ENCODE data around the gene THAP7.
"Not testable (repeated sequence)": the region's sequence is repeated elsewhere in the genome, so short reads cannot be mapped to it uniquely, and the experiment has no call there.

The THAP7 gene

GRCh38 chr22:21012446-21013407 lies 10.8 kb upstream of the THAP7 start:
- peaks cover 22% of the 10 kb centered on the region for H3K4me1 Mint-ChIP-seq
- no peak for DNase-seq
- no peak overlapping the region for H3K4me3 Mint-ChIP-seq
- no peaks in the 10 kb centered on the region for H3K9me3 Mint-ChIP-seq
- peaks cover 51% of the 10 kb centered on the region for H3K27me3 Mint-ChIP-seq
- CTCF ChIA-PET, result no interaction called here
- H3K36me3 Mint-ChIP-seq, result no peaks in the 10 kb centered on the region
- H3K27ac Mint-ChIP-seq, result no peak overlapping the region

DNA sequence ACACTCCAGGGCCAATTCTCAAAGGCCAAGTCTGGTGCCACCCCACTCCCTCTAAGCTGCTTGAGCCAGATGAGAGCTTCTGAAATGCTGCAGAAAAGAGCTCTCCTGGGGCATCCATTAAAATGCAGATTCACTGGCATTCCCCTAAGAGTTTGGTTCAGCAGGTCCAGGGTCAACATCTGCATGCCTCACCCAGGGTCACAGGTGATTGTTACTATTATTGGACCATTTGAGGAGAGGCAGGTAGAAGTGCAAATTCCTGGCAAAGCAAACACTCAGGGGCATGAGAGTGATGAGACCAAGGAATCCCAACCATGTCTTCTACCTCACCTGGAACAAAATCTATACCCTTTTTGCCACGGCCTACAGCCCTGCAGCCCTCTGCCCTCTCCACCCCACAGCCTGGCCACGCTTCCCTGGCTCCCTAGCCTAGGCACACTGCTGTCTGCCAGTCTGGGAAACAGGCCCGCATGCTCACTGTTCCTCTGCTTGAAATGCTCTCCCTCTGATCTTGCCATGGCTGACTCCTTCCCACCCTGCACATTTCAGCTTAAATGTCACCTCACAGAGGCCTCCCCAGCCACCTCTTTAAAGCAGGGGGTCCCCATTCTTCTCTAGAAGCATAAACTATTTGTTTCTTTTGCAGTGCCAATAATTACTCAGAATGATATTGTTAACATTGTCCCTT lies 8.7 kb upstream of the THAP7 start:
- no peak for DNase-seq
- CTCF ChIA-PET, result no interaction called here
- Mint-ChIP-seq H3K27ac (no peak overlapping the region), H3K27me3 (peaks cover 31% of the 10 kb centered on the region), H3K9me3 (no peaks in the 10 kb centered on the region), H3K4me3 (no peak overlapping the region), H3K4me1 (peaks cover 22% of the 10 kb centered on the region), H3K36me3 (no peaks in the 10 kb centered on the region)

DNA sequence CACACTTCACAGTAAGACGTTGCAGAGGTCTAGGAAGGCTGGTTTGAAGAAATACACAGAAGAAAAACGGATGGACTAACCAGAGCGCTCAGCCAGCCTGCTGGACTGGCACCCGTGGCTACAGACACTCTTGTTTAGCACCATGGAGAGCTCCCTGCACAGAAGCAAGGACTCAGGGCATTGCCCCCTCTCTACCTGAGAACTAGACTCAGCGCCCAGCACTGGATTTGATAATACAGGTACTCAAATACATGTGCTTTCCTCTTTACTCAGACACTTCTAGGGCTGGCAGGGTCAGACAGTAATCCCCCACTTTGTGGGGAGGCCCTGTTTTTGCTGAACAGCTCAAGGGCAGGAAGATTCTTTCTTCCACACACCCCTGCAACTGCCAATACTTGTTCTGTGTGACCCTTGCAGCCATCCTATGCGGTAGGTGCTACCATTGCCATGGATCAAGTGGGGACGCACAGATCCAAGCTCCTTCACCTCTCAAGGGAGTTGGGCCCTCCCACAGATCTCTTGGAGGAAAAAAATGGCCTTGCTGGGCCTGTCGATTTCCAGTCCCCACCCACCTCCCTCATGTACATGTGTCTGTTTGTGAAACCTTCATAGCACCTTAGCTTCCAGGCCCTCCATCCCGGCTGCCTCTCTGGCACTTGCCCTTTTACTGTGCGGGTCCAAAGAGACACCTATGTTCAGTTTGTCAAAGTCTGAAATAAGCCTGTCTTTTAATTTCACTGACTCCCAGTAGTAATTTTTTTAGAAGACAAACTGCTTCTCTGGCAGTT lies 7.9 kb upstream of the THAP7 start:
- CTCF ChIA-PET, result no interaction called here
- peak; percentile 74 for DNase-seq
- H3K27ac Mint-ChIP-seq, result no peak overlapping the region
- H3K36me3 Mint-ChIP-seq, result no peaks in the 10 kb centered on the region
- H3K4me1 Mint-ChIP-seq, result peaks cover 15% of the 10 kb centered on the region
- H3K27me3 Mint-ChIP-seq, result peaks cover 23% of the 10 kb centered on the region
- no peak overlapping the region for H3K4me3 Mint-ChIP-seq
- H3K9me3 Mint-ChIP-seq, result no peaks in the 10 kb centered on the region

DNA sequence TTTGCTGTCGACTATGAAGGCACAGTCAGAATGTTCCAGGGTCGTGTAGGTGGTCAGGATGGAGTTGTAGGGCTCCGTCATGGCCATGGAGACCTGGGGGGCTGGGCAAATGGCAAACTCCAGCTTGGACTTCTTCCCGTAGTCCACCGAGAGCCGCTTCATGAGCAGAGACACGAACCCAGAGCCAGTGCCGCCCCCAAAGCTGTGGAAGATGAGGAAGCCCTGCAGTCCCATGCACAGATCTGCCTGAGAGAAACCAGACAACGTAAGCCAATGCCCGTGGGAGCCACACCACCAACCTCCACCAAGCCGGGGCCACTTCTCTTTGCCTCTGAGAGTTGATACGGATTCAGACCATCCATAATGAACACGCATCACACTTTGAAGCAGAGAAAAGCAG lies 7.3 kb upstream of the THAP7 start:
- H3K36me3 Mint-ChIP-seq, DNase-seq, H3K4me3 Mint-ChIP-seq, CTCF ChIA-PET, H3K27ac Mint-ChIP-seq, H3K4me1 Mint-ChIP-seq, H3K9me3 Mint-ChIP-seq: not testable (repeated sequence)
- peaks cover 17% of the 10 kb centered on the region for H3K27me3 Mint-ChIP-seq

- peaks cover 5% of the 10 kb centered on the region for H3K36me3 Mint-ChIP-seq
- H3K27ac Mint-ChIP-seq, result peak overlapping the region; percentile 96
- no peak for DNase-seq
- H3K4me3 Mint-ChIP-seq, result peak overlapping the region; percentile 94
- H3K9me3 Mint-ChIP-seq, result no peaks in the 10 kb centered on the region
- H3K4me1 Mint-ChIP-seq, result peaks cover 37% of the 10 kb centered on the region
- no peaks in the 10 kb centered on the region for H3K27me3 Mint-ChIP-seq
- CTCF ChIA-PET, result interaction anchor here (0.6 to 1.8 kb wide), 3 partner anchors 18 to 745 kb away, joined by 3 to 6 read pairs (median 4); no protein-coding TSS in a partner anchor
Observed at GRCh38 chr22:21003782-21004181, 1.9 kb upstream of the THAP7 start.

- Mint-ChIP-seq H3K36me3 (peaks cover 15% of the 10 kb centered on the region), H3K9me3 (no peaks in the 10 kb centered on the region), H3K27me3 (no peaks in the 10 kb centered on the region), H3K4me3 (peak overlapping the region; percentile 94), H3K4me1 (peaks cover 39% of the 10 kb centered on the region), H3K27ac (peak overlapping the region; percentile 96)
- no peak for DNase-seq
- CTCF ChIA-PET, result interaction anchor here (1.0 to 2.8 kb wide), 3 partner anchors 15 to 115 kb away, joined by 4 to 8 read pairs (median 4); partner anchors contain the start of gene LZTR1
Observed at GRCh38 chr22:21000987-21001600, 824 bp downstream of the THAP7 start.

DNA sequence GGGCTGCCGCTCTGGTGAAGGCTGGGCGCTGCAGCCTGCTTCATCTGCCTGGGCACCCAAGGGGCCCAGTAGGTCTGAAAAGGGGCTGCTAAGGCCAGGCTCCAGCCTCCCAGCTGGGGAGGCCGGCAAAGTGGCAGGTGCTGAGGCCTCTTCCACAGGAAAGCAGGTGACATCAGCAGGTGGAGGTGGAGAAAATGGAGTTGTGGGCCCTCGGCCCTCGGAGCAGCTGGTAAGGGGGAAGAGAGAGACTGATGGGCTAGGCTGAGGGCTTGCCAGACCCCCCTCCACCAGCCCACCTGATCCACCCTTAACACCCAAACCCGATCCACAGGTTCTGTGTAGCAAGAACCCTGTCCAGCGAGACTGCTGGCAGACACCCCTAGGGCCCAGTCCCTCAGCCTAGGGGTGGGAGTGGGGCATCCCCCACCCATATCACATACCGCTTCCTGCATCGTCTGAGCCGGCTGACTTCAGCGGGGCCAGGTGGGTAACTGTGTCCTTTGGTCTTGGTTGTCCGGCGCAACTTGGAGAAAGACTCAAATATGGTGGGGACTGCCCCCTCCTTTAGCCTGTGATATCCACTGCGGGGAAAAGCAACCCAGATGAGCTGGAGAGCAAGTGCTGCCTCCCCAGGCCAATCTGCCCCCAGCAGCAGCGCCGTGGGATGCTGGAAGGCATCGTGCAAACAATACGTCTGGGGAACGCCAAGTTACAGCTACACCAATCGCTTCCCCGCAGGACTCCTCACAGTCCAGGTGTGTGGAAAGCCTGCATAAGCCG lies 1.5 kb downstream of the THAP7 start:
- CTCF ChIA-PET, result interaction anchor here (1.0 to 2.8 kb wide), 3 partner anchors 14 to 114 kb away, joined by 4 to 8 read pairs (median 4); partner anchors contain the start of gene LZTR1
- peak overlapping the region; percentile 94 for H3K4me3 Mint-ChIP-seq
- no peaks in the 10 kb centered on the region for H3K9me3 Mint-ChIP-seq
- no peaks in the 10 kb centered on the region for H3K27me3 Mint-ChIP-seq
- peaks cover 39% of the 10 kb centered on the region for H3K4me1 Mint-ChIP-seq
- peak overlapping the region; percentile 96 for H3K27ac Mint-ChIP-seq
- peaks cover 16% of the 10 kb centered on the region for H3K36me3 Mint-ChIP-seq
- no peak for DNase-seq

DNA sequence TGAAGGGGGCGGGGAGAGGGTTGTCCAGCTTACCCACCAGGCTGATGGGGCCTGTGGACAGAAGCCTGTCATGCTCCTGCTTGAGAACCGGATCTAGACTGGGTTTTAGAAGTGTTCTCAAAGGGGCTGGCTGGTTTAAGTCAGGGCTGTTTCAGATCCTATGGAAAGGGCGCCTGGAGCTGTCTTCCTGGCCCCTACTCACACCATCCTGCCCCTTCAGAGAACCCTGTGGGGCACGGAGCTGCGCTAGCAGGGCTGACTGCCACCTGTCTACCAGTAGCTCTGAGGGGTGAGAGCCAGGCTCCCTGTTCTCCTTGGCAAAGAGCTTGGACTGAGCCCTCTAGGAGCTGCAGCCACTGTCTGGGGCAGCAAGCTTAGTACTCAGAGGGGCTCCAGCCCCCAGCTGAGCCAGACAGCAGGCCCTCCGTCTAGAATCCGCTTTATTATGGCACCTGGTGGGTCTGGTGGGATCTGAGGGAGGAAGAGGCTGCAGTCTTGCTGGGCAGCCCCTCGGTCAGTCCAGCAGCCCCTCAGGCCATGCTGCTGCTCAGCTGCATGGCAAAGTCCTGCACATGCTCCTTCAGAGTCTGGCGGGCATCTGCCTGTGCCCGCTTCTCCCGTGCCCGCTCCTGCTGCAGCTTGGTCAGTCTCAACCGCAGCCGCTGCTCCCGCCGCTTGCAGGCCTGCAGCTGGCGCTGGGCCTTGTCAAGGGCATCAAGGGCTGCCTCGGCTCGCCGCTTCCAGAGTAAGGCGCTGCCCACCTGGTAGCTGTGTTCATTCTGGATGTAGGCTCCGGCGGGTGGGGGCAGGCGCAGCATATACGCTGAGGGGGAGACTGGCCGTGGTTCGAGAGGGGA lies 2.3 kb downstream of the THAP7 start:
- CTCF ChIA-PET, result interaction anchor here (2.8 kb wide), 1 partner anchor 18 kb away, joined by 8 read pairs; the partner anchor contains the start of gene LZTR1
- no peak for DNase-seq
- H3K27me3 Mint-ChIP-seq, result no peaks in the 10 kb centered on the region
- H3K36me3 Mint-ChIP-seq, result peaks cover 21% of the 10 kb centered on the region
- H3K9me3 Mint-ChIP-seq, result no peaks in the 10 kb centered on the region
- peaks cover 39% of the 10 kb centered on the region for H3K4me1 Mint-ChIP-seq
- H3K27ac Mint-ChIP-seq, result no peak overlapping the region
- H3K4me3 Mint-ChIP-seq, result peak overlapping the region; percentile 94

- Mint-ChIP-seq H3K36me3 (peaks cover 21% of the 10 kb centered on the region), H3K4me3 (no peak overlapping the region), H3K4me1 (peaks cover 34% of the 10 kb centered on the region), H3K9me3 (no peaks in the 10 kb centered on the region), H3K27me3 (no peaks in the 10 kb centered on the region), H3K27ac (peak overlapping the region; percentile 60)
- CTCF ChIA-PET, result interaction anchor here (2.8 kb wide), 1 partner anchor 17 kb away, joined by 8 read pairs; the partner anchor contains the start of gene LZTR1
- DNase-seq, result no peak
Observed at GRCh38 chr22:20998411-20999336, 3.2 kb downstream of the THAP7 start.

DNA sequence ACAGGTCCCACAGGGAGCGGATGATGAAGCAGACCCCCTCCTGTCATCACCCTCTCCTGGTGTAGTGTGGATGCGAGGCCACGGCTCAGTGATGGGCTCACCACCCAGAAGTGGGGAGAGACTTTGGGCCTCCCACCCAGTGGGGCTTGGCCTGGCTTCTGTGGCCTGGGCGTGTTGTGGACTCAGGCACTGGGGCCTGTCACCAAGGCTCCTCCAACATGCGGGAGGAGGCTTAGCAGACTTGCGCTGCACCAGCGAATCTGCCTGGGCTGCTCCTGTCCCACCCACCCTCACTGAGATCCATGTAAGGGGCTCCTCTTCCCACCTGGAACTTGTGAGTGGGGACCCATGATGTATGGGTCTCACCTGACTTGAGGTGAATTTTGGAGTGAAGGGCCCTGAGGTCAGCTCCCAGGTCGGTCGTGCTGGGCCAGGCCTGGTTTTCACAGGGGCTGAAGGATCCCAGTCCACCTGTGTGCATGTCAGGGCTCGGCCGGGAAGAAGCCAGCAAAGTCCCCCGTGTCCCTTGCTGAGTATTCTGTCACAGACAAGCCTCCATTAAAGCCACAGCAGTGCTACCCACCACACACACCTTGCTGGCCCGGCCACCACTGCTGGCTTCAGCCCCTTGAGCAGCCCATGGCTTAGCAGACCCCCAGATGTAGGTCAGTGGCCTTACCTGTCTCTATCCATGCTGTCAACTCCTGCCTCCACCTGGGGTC lies 4.2 kb downstream of the THAP7 start:
- peaks cover 26% of the 10 kb centered on the region for H3K4me1 Mint-ChIP-seq
- H3K4me3 Mint-ChIP-seq, result no peak overlapping the region
- CTCF ChIA-PET, result no interaction called here
- peaks cover 23% of the 10 kb centered on the region for H3K36me3 Mint-ChIP-seq
- no peak overlapping the region for H3K27ac Mint-ChIP-seq
- H3K9me3 Mint-ChIP-seq, result no peaks in the 10 kb centered on the region
- no peak for DNase-seq
- H3K27me3 Mint-ChIP-seq, result no peaks in the 10 kb centered on the region
